GM19467 (cell line): ENCODE data around the gene COL18A1.

Source experiments
- ATAC-seq: cut with Tn5 transposase; IDR thresholded peaks from one replicate; pipeline ENCODE4 v1.9.1; 2021; ENCODE audit warnings: mild to moderate bottlenecking, moderate library complexity; ENCODE audit not compliant: unreplicated experiment

Gene COL18A1

DNA sequence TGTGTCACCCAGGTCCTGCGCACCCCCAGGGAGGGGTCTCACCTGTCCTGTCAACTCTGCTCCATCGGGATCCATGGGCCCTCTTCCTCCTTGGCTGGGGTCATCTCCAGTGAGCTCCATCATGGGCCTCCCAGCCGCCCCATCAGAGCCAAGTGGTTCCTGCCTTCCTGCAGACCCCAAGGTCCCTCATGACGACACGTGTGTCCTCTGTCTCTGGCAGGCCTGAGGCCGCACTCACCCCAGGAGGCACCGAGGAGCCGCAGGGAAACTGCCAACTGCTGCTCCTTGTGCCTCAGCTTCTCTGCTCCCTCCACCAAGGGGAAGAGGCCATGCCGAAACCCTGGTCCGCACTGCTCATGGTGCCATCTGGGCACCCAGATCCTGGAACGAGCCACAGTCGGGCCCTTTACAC, 46.8 kb downstream of the COL18A1 start:
- no peak for ATAC-seq

- no peak for ATAC-seq
Measured at GRCh38 chr21:45452696-45453307, 47.8 kb downstream of the COL18A1 start.

DNA sequence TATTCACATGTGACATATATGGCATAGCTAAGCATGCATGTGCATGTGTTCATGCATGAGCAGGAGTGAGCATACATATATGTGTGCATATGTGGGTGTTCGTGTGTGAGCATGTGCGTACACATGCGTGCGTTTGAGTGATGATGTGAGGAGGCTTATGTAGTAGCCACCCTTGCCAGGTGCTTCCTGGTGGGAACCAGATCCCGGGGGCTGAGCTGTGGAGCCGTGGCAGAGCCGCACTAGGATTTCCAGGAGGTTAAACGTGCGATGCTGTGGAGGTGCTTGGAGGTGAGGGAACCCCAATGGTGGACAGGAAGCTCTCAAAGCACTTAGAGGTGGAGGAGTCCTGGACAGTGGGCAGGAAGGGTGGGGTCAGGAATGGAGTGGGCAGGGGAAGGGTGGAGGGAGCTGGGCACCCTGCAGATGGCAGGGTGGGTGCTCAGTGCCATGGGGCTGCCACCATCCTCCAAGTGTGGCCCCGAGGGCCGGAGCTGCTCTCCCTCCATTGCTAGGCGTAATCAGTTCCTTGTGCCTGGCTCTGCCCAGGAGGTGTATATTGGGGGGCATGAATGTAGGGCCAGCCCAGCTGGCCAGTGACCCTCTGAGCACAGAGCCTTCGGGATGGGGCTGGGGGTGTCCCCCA, 48.5 kb downstream of the COL18A1 start:
- ATAC-seq, result no peak

GRCh38 chr21:45454060-45454925, 49.3 kb downstream of the COL18A1 start:
- no peak for ATAC-seq

DNA sequence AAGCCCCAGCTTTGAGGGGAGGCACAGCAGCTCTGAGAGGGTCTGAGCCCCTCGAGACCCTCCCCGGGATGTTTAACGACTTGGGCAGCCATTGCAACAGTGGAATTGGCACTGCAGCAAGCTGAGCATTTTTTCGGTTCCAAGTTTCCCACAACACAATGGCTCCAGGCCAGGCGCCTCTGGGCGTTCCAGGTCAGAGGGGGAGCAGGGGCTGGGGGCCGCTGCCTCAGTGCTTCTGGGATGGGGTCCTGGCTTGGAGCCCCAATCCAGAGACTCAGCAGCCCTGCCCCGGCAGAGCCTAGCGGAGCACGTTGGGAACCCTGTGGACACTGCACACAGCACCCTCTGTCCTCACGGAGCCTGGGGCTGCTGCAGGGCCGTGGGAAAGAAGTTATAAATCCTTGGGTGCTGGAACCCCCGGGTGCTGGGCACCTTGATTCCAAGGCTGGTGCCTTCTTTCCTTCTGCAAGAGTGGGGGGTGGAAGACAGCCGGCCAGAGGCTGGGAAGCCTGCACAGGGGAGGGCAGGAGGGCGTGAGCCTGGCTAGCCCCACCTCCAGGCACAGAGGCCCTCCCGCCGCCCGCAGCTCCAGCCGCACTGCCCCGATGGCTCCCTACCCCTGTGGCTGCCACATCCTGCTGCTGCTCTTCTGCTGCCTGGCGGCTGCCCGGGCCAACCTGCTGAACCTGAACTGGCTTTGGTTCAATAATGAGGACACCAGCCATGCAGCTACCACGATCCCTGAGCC, 50.1 kb downstream of the COL18A1 start:
- no peak for ATAC-seq

DNA sequence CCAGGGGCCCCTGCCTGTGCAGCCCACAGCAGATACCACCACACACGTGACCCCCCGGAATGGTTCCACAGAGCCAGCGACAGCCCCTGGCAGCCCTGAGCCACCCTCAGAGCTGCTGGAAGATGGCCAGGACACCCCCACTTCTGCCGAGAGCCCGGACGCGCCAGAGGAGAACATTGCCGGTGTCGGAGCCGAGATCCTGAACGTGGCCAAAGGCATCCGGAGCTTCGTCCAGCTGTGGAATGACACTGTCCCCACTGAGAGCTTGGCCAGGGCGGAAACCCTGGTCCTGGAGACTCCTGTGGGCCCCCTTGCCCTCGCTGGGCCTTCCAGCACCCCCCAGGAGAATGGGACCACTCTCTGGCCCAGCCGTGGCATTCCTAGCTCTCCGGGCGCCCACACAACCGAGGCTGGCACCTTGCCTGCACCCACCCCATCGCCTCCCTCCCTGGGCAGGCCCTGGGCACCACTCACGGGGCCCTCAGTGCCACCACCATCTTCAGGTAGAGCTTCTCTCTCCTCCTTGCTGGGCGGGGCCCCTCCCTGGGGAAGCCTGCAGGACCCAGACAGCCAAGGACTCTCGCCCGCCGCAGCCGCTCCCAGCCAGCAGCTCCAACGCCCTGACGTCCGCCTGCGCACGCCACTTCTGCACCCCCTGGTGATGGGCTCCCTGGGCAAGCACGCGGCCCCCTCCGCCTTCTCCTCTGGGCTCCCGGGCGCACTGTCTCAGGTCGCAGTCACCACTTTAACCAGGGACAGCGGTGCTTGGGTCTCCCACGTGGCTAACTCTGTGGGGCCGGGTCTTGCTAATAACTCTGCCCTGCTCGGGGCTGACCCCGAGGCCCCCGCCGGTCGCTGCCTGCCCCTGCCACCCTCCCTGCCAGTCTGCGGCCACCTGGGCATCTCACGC, 51.0 kb downstream of the COL18A1 start:
- ATAC-seq, result no peak

- no peak for ATAC-seq
Measured at GRCh38 chr21:45456584-45457160, 51.7 kb downstream of the COL18A1 start.

GRCh38 chr21:45457161-45457831, 52.3 kb downstream of the COL18A1 start:
- ATAC-seq, result no peak

GRCh38 chr21:45457832-45458172, 52.8 kb downstream of the COL18A1 start:
- ATAC-seq, result no peak

DNA sequence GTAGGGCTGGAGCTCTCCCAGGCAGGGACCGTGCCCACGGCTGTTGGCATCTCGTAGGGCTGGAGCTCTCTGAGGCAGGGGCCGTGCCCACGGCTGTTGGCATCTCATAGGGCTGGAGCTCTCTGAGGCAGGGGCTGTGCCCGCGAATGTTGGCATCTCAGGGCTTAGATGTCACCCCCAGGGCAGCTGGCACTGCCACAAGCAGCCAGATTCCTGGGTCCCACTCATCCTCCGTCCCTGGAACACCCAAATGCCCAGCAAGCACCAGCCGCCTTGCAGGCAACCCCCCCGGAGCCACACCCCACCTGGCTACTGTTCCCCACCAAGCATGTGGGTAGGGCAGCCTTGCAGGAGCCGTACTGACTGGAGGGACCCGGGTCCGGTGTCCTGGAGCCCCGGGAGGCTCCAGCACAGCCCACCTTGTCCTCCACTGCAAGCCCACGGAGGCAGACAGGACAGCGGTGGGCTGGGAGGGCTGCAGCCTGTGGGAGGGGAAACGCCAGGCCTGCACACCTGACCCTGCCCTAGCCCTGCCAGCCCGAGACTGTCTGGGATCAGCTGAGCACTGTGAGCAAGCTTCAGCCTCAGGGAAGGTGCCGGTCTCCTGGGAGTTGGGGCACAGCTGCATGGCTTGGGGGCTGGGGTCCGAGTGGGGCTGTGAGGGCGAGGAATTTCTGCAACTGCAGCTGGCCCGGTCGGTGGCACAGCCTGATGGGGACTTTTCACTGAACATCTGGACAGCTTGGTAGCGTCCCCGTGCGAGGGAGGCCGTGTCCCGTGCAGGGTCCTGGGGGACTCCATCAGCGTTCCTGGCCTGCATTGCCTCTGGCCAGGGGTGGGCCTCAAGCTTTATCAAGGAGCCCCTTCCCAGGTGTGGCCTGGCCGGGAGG, 53.6 kb downstream of the COL18A1 start:
- no peak for ATAC-seq

DNA sequence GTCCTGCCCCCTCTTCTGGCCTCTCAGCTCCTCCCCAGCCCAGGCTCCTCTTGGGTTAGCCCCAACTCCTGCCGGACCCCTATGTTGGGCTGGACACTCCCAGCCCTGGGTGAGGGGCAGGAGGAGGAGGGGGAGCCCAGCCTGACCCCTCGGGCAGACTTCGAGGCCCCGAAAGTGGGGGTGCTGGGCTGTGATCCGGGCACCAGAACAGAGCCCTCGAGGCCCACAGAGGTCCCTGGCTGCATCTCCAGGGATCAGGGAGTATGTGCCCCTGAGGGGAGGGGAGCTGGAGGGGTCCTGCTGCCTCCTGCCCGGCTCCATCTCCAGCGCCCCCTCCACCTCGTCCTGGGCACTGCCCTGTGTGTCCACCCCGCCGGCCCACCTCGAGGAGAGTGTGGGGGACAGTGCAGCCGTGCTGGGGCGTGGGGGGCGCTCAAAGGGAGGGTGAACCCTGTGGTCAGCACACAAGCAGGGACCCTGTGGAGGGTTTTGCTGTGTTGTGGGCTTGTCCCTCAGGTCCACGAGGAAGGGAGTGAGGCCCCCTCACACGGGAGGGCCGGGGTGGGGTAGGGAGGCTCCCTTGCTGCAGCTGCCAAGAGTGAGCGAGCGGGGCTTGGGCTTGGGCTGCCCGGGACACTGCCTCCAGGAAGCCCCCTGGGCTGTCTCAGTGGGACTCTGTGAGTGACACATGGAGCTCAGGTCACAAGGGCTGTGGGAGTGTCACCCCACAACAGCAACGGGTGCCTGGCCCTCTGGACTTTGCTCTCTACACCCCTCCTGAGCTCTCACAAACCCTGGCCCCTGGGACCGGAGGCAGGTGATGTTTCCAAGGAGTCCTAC, 54.4 kb downstream of the COL18A1 start:
- ATAC-seq, result no peak

- ATAC-seq, result no peak
Measured at GRCh38 chr21:45460011-45460565, 55.1 kb downstream of the COL18A1 start.

DNA sequence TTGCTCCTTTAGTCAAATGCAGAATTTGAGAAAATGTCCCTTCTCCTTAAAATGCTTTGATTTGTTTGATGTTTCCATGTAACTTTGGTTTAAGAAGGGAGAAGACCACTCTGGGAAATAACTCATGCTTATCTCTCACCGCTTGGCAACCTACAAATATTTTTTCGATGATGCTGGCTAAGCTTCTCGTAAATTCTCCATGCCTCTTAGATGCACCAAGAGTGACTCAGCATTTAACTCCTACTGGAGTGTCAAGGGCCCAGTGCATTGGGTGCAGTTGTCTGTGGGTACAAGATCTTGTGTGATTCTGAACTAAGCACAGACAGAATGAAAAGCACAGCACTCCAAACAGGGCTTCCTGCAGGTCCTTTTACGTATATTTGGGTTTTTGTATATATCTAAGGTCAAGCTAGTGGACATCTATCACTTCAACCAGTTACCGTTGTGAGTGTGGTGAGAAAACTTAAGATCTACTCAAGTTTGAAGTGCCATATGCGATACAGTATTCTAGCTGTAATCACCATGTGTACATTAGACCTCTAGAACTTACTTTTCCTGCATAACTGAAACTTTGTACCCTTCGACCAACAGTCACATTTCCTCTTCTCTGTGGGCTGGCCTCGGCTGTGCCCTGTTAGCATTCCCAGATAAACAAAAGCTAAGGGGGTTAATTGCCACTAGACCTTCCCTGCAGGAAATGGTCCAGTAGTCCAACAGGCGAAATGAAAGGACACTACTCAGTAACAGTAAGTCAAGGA, 55.8 kb downstream of the COL18A1 start:
- no peak for ATAC-seq

DNA sequence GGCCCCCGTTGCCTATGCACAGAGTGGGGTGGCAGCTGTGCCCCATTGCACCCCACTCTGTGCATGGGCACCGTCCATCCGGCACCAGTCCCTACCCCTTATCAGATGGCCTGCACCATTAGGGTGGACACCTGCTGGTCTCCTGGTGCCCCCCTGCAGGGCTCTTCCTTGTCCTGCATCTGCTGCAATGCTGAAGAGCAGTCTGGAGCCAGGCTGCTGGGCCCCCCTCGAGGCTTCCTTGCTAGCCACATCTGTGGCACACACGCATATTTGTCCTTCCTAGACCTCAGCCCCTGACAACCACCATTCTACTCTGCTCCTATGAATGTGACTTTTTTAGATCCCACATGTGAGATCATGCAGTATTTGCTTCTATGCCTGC, 56.4 kb downstream of the COL18A1 start:
- ATAC-seq, result no peak

DNA sequence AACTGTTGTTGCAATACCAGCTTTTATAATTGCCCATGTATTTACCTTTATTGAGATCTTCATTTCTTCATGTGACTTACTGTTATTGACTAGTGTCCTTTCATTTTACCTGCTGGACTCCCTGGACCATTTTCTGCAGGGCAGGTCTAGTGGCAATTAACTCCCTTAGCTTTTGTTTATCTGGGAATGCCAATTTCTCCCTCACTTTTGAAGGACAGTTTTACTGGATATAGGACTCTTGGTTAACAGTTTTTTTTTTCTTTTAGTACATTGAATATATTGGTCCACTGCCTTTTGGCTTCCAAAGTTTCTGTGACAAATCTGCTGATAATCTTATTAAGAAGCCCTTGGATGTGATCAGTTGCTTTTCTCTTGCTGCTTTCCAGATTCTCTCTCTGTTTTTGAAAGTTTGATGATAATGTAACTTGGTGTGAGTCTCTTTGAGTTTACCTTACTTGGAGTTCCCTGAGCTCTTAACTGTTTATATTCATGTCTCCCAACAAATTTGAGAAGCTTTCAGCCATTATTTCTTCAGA, 56.9 kb downstream of the COL18A1 start:
- no peak for ATAC-seq

- no peak for ATAC-seq
Measured at GRCh38 chr21:45463871-45464270, 58.9 kb downstream of the COL18A1 start.
